Astrocyte (in vitro differentiated cells and primary cell): ENCODE measurements around the gene SLC30A1.

Source experiments
- EZH2 ChIP-seq: IDR thresholded peaks from 2 replicates; pipeline ENCODE4 v1.6.1; 2012; ENCODE audit warnings: mild to moderate bottlenecking, low read length, inconsistent platforms; ENCODE audit not compliant: insufficient read depth
- TF ChIP-seq, protein P1 (sequence below): IDR thresholded peaks from 2 replicates; pipeline ENCODE4 v1.5.1; 2011; ENCODE audit warnings: low read depth, mild to moderate bottlenecking, inconsistent platforms, low read length, moderate library complexity; ENCODE audit not compliant: insufficient read depth

DNA sequence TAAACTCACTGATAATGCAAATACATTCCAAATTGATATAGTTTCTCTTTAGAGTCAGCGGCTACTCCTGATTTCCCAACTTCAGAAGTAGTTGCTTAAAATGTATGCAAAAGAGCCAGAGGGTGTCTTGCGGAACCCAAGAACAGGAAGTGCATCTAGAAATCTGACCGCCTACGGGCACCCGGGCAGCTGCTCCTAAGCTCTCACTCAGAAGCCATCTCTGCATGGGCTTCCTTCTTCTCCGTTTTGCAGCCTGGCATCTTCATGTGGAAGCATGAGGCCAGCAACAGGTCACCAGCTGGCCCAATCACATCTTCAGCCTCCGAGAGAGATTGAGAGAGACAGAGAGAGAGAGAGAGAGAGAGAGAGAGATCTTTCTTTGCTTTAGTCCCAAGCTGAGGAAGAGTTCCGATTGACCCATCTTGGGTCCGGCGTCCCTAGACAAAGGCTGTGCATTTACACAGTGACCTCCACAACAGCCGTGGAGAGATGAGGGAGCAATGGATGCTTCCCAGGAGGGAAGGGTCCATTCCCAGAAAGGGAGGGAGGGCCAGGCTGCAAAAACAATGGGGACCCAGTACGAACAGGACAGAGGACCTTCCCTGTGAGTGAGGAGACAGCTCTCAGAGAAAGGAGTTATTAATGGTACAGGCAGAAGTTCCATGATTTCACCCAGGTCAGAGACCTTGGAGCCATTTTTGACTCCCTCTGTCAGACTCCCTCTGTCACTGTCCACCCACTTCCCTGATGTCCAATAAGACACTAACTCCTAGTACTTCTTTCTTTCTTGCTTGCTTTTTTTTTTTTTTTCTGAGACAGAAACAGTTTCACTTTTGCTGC lies 28.2 kb upstream of the SLC30A1 start:
- TF ChIP-seq EZH2 = no peak
- TF ChIP-seq, protein P1, sequence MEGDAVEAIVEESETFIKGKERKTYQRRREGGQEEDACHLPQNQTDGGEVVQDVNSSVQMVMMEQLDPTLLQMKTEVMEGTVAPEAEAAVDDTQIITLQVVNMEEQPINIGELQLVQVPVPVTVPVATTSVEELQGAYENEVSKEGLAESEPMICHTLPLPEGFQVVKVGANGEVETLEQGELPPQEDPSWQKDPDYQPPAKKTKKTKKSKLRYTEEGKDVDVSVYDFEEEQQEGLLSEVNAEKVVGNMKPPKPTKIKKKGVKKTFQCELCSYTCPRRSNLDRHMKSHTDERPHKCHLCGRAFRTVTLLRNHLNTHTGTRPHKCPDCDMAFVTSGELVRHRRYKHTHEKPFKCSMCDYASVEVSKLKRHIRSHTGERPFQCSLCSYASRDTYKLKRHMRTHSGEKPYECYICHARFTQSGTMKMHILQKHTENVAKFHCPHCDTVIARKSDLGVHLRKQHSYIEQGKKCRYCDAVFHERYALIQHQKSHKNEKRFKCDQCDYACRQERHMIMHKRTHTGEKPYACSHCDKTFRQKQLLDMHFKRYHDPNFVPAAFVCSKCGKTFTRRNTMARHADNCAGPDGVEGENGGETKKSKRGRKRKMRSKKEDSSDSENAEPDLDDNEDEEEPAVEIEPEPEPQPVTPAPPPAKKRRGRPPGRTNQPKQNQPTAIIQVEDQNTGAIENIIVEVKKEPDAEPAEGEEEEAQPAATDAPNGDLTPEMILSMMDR = no peak
